Spleen (tissue), 11 donors: Measurements from ENCODE around the gene C10orf90. TPM values are rescaled to one million over a fixed set of nuclear protein-coding genes. Genes with fewer than 3 reads are reported as not detected.

Source experiments
- DNase-seq: peaks from one replicate; pipeline ENCODE4 v3.0.0-alpha.2; 2020
- H3K27ac ChIP-seq, 8 donors: fragments of 200-600 bp; sonication (generic) in 7 of 8; 1 replicate in 4 of 8; 2 replicates in 4 of 8; pipeline versions ENCODE4 v1.5.0 to v1.8.0; 2016 to 2021; ENCODE audit warnings: inconsistent platforms in 4 of 8, mild to moderate bottlenecking in 4 of 8, moderate library complexity in 1 of 8
- H3K27me3 ChIP-seq, 7 donors: fragments of 200-600 bp; sonication (generic) in 6 of 7; replicated peaks in 1 of 7; 1 replicate in 4 of 7; 2 replicates in 3 of 7; pipeline versions ENCODE4 v1.5.0 to v1.8.0; 2016 to 2021; ENCODE audit warnings: inconsistent platforms in 3 of 7, mild to moderate bottlenecking in 1 of 7
- H3K36me3 ChIP-seq, 6 donors: fragments of 200-600 bp; sonication (generic) in 5 of 6; 1 replicate in 4 of 6; 2 replicates in 2 of 6; pipeline versions ENCODE4 v1.5.0 to v1.8.0; 2016 to 2021; ENCODE audit warnings: inconsistent platforms in 2 of 6
- H3K4me1 ChIP-seq, 6 donors: fragments of 200-600 bp; sonication (generic) in 5 of 6; 1 replicate in 3 of 6; 2 replicates in 3 of 6; pipeline versions ENCODE4 v1.5.0 to v1.8.0; 2016 to 2021; ENCODE audit warnings: inconsistent platforms in 3 of 6
- H3K4me3 ChIP-seq, 8 donors: fragments of 200-600 bp; sonication (generic) in 7 of 8; 1 replicate in 4 of 8; 2 replicates in 4 of 8; pipeline versions ENCODE4 v1.5.0 to v1.8.0; 2016 to 2021; ENCODE audit warnings: inconsistent platforms in 4 of 8, mild to moderate bottlenecking in 4 of 8, moderate library complexity in 2 of 8
- H3K9me3 ChIP-seq, 8 donors: fragments of 200-600 bp; sonication (generic) in 7 of 8; 1 replicate in 4 of 8; 2 replicates in 4 of 8; pipeline versions ENCODE4 v1.5.0 to v1.8.0; 2016 to 2021; ENCODE audit warnings: inconsistent platforms in 4 of 8
- CTCF ChIP-seq, 11 experiments: fragments of 200-600 bp in 7 of 11; fragments of 450-650 bp in 4 of 11; sonication (generic) in 4 of 11; IDR thresholded peaks in 8 of 11; conservative IDR thresholded peaks in 3 of 11; 1 replicate in 7 of 11; 2 replicates in 4 of 11; pipeline versions ENCODE4 v1.4.0 to v1.8.0; 2016 to 2021; ENCODE audit warnings: antibody characterized with exemption in 11 of 11, inconsistent platforms in 4 of 11, mild to moderate bottlenecking in 1 of 11
- POLR2A ChIP-seq, 3 donors: fragments of 450-650 bp; IDR thresholded peaks; one replicate each; pipeline ENCODE4 v1.5.1; 2017; ENCODE audit warnings: antibody characterized with exemption in 3 of 3, mild to moderate bottlenecking in 1 of 3
- POLR2AphosphoS5 ChIP-seq, 3 donors: sonication (generic); formaldehyde crosslinking; IDR thresholded peaks; one replicate each; pipeline ENCODE4 v1.5.1; 2017; ENCODE audit warnings: antibody characterized with exemption in 3 of 3
- WGBS, 5 donors: extraction: QIAGEN DNeasy Blood & Tissue Kit in 3 of 5; methylation state at CpG; one replicate each; pipeline versions ENCODE4 v1.1.5 to v1.1.7; 2013 to 2018; 5-methylcytosine and 5-hydroxymethylcytosine counted together
- intact Hi-C: fragments of 100-400 bp; cut with DNase I; formaldehyde crosslinking; loops from one replicate; pipeline ENCODE4 v1.15.0; 2023; ENCODE audit warnings: low total_unique reads
- polyA plus RNA-seq, 3 donors: library from polyadenylated mRNA; stranded (reverse); fragments of 200-250 nt; gene quantifications; one replicate each; pipeline ENCODE4 v1.2.1, GENCODE V29; 2013
- total RNA-seq, 7 donors: library from RNA; depleted of rRNA in 3 of 7; stranded (reverse); fragments of >200 nt in 3 of 7; fragmentation: NEBNext Ultra II Directional in 4 of 7; extraction: Animal tissue kit (Norgen Biotek cat#: 25700) in 4 of 7; gene quantifications; one replicate each; pipeline versions ENCODE4 v1.1.0 to v1.2.1, GENCODE V29; 2016 to 2021
- donor health status: healthy with polysubstance abuse.
- donor health status: DM: no; HTN: no; CAD: no; lungs with moderate emphysema.
- donor health status: DM: no; HTN: no; CAD: no.
- donor health status: Bipolar disorder and iron deficiency.
- donor health status: healthy.
- donor health status: DM: no; HTN: no; CAD: no.
- donor health status: DM: yes; HTN: yes; CAD: no.

Gene C10orf90
- total and polyA plus RNA-seq, 10 donors, result 0.05 to 0.06 TPM; not detected in 8

GRCh38 chr10:126425032-126425431, 245.5 kb downstream of the C10orf90 start:
- intact Hi-C loops, result no loop called here
- peaks cover 0 to 4% (median 0%) of the 10 kb centered on the region in 6 donors for H3K4me1 ChIP-seq
- H3K9me3 ChIP-seq, result peaks cover 0 to 33% (median 20%) of the 10 kb centered on the region in 8 donors
- WGBS, 5 donors, result 81 to 88% (median 84%) methylated on average over 5 of the region's 5 CpGs
- TF ChIP-seq POLR2A (IDR thresholded peaks at IDR 0.05), result no peak
- no peak for TF ChIP-seq POLR2AphosphoS5 (IDR thresholded peaks at IDR 0.05)
- no peak for TF ChIP-seq CTCF (IDR thresholded peaks at IDR 0.05 in 8 of 11, conservative IDR thresholded peaks at IDR 0.05 in 3 of 11)
- no peak for DNase-seq
- H3K27me3 ChIP-seq, result peaks cover 0 to 23% (median 0%) of the 10 kb centered on the region in 7 donors
- H3K36me3 ChIP-seq, result no peaks in the 10 kb centered on the region
- no peak overlapping the region for H3K4me3 ChIP-seq
- H3K27ac ChIP-seq, result no peak overlapping the region

- H3K4me3 ChIP-seq, result no peak overlapping the region
- no peak for TF ChIP-seq POLR2AphosphoS5 (IDR thresholded peaks at IDR 0.05)
- H3K4me1 ChIP-seq, result peaks cover 0 to 4% (median 0%) of the 10 kb centered on the region in 6 donors
- H3K36me3 ChIP-seq, result no peaks in the 10 kb centered on the region
- peaks cover 0 to 32% (median 0%) of the 10 kb centered on the region in 7 donors for H3K27me3 ChIP-seq
- intact Hi-C loops, result no loop called here
- no peak overlapping the region for H3K27ac ChIP-seq
- DNase-seq, result no peak
- H3K9me3 ChIP-seq, result peaks cover 0 to 42% (median 23%) of the 10 kb centered on the region in 8 donors
- WGBS, 5 donors, result 78 to 96% (median 90%) methylated on average over 6 of the region's 6 CpGs
Measured at GRCh38 chr10:126423732-126424491, 246.6 kb downstream of the C10orf90 start.

- H3K4me1 ChIP-seq, result peaks cover 0 to 4% (median 0%) of the 10 kb centered on the region in 6 donors
- peaks cover 0 to 51% (median 27%) of the 10 kb centered on the region in 8 donors for H3K9me3 ChIP-seq
- WGBS, 5 donors, result 63 to 88% (median 74%) methylated on average over 1 of the region's 1 CpG
- no peak for DNase-seq
- no peak overlapping the region for H3K27ac ChIP-seq
- peaks cover 0 to 30% (median 0%) of the 10 kb centered on the region in 7 donors for H3K27me3 ChIP-seq
- intact Hi-C loops, result no loop called here
- no peaks in the 10 kb centered on the region for H3K36me3 ChIP-seq
- no peak overlapping the region for H3K4me3 ChIP-seq
- TF ChIP-seq POLR2A (IDR thresholded peaks at IDR 0.05) (no peak), CTCF (IDR thresholded peaks at IDR 0.05 in 8 of 11, conservative IDR thresholded peaks at IDR 0.05 in 3 of 11) (no peak), POLR2AphosphoS5 (IDR thresholded peaks at IDR 0.05) (no peak)
Measured at GRCh38 chr10:126422567-126422966, 247.9 kb downstream of the C10orf90 start.

- TF ChIP-seq CTCF (IDR thresholded peaks at IDR 0.05 in 8 of 11, conservative IDR thresholded peaks at IDR 0.05 in 3 of 11), result no peak
- no peak for TF ChIP-seq POLR2A (IDR thresholded peaks at IDR 0.05)
- TF ChIP-seq POLR2AphosphoS5 (IDR thresholded peaks at IDR 0.05), result no peak
- Histone ChIP-seq H3K4me3 (no peak overlapping the region), H3K4me1 (peaks cover 0 to 4% (median 0%) of the 10 kb centered on the region in 6 donors), H3K36me3 (no peaks in the 10 kb centered on the region), H3K27me3 (peaks cover 0 to 25% (median 0%) of the 10 kb centered on the region in 7 donors), H3K9me3 (peaks cover 0 to 58% (median 27%) of the 10 kb centered on the region in 8 donors), H3K27ac (no peak overlapping the region)
- intact Hi-C loops, result no loop called here
- 66 to 74% (median 70%) methylated on average over 10 of the region's 10 CpGs for WGBS, 5 donors
- DNase-seq, result no peak
Measured at GRCh38 chr10:126421756-126422256, 248.7 kb downstream of the C10orf90 start.
